Stimulated activated CD4-positive, alpha-beta T cell treated with anti-CD3 and anti-CD28 coated beads, Interleukin-2, amount 100 ng/mL, for 48 hours (primary cell): ENCODE results near the gene BOD1L2.

Experiments
- DNase-seq, 2 donors: peaks; one replicate each; pipeline ENCODE4 v3.0.0-alpha.2; 2020

BOD1L2 gene

GRCh38 chr18:57150828-57151227, 3.9 kb downstream of the BOD1L2 start:
- no peak for DNase-seq

DNA sequence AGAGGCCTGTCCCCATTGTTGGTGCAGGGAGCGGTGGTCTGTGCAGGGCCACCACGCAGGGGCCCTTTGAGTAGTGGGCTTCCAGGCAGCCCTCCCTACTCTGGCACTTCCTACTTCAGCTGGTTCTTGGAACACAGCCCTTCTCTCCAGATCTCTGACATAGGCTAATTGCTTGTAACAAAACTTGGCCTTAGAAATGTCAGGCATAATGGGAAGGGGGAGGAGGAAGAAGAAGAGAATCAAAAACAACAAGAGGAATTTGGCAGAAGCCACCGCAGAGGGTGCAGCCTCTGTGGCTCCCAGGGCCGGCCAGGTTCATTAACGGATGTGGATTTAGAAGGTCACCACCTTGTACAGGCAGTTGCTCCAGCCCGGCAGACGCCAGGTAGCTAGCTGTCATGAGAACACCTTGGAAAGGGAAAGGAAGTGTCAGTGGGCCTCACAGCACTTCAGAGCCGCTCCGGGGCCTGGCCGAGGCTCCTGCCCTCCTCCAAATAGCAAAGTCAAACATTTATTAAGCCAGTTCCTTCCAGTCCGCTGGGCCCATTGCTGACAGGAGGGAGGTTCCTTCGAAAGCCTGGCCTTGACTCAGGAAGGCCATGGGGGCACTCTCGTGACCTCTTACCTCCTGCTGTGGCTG, 7.4 kb downstream of the BOD1L2 start:
- no peak for DNase-seq

- no peak for DNase-seq
Observed at GRCh38 chr18:57164401-57164800, 17.5 kb downstream of the BOD1L2 start.

GRCh38 chr18:57167617-57168308, 20.9 kb downstream of the BOD1L2 start:
- no peak for DNase-seq

DNA sequence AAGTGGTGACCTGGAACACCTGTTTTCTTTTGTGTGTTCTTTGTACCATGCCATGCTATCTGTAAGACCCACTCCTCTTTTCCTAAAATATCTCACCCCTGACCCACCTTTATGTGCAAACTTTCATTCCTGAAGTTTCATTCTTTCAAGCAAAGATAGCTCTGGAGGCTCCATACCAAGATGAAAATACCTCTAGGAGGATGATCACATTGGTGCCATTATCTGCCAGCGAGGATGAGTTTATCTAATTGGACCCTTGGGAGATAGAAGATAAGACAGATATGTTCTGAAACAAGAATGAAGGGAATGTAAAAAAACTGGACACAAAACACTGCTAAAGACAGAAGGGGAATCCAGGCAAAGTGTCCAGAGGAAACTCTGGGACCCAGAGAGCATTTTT, 24.1 kb downstream of the BOD1L2 start:
- no peak for DNase-seq

DNA sequence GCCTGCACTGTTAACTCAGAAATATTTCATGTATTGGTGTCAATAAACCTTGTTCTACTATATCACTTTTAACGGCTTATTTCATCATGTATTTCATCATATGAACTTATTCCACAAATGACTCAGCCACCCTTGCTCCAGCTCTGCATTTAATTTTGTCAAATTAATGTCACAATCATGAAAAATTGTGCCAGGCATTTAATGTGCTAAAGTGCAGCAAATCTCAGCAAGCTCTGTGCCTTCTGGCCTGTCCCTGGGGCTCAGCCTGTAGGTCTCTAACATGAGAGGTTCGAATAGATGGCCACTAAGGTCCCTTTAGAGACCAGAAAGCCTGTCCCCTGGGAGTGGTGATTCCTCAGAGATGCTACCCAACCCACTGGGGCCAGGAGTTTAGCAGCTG, 28.6 kb downstream of the BOD1L2 start:
- no peak for DNase-seq

DNA sequence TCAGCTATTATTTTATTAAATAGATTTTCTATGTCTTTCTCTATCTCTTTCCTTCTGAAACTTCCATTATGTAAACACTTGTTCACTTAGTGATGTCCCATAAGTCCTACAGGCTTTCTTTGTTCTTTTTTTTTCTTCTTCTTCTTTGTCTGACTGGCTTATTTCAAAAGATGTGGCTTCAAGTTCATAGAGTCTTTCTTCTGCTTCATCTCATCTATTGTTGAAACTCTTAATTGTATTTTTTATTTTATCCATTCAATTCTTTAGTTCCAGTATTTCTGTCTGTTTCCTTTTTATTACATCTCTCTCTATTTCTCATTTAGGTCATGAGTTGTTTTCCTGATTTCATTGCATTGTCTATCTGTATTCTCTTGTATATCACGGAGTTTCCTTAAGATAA, 38.5 kb downstream of the BOD1L2 start:
- DNase-seq, result no peak

DNA sequence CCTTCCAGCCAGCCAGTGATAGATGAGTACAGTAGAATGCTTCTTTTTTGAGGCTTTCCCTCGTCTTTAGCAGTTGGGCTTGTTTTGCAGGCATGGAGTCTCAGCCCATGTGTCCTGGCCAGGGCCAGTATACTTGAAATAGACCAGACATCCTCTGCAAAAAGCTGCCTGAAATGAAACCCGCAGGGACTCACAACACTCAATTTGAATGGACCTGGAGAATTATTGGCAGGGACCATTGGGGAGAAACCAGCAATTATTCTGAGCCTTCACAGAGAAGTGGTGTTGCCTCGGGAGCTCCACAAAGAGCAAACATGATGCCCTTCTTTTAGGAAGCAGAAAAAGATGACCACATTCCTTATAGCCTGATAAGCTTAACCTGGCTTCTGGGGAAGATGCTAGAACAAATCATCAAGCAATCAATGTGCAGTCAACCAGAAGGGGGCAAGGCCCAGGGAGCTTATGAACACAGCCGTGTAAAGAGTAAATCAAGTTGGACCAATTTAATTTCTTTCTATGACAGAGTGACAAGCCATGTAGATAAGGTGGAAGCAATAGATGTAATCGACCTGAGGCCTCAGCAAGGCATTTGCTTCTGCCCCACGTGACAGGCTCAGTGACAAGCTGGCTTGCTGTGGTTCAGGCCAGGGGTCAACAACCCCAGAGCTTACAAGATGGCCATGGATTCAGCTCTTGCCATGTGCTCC, 42.1 kb downstream of the BOD1L2 start:
- no peak for DNase-seq

- DNase-seq, result no peak
Observed at GRCh38 chr18:57190026-57190425, 43.1 kb downstream of the BOD1L2 start.

DNA sequence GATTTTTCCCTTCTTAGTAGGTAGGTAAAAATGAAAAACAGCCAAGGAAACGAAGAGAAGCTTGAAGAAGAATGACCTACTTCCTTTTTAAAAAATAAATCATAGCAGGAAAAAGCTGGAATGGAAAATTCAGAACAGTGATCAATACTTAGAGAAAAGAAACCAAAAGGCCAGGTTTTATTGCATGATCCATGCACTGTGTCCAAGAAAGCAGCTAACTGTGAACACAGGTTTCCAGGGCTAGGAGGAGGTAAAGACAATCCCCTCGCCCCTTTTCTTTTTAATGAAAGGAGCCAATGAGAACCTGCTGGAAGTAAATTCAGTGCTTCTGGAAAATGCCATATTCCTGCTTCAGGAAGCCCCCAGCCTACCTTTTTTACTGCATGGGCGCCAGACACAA, 47.2 kb downstream of the BOD1L2 start:
- DNase-seq, result no peak

GRCh38 chr18:57194622-57195021, 47.7 kb downstream of the BOD1L2 start:
- DNase-seq, result no peak

GRCh38 chr18:57195341-57195740, 48.5 kb downstream of the BOD1L2 start:
- no peak for DNase-seq

DNA sequence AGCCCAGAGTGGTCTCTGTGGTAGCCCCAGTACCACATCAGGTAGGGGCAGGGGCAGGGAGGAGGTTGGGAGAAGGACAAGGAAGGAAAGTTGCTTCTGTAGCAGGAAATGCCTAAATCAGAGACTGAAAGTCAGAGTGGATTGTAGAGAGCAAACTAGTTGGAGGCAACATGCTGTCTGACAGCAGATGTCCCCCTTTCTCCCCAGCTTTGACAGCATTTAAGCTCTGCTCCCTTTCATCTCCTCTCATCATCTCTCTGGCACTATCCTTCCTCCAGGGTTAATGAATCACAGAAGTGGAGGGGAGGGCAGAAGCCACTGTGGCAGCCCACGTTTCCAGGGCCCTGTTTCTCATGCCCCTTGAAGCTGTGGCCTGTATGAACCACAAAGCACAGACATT, 50.4 kb downstream of the BOD1L2 start:
- DNase-seq, result no peak

DNA sequence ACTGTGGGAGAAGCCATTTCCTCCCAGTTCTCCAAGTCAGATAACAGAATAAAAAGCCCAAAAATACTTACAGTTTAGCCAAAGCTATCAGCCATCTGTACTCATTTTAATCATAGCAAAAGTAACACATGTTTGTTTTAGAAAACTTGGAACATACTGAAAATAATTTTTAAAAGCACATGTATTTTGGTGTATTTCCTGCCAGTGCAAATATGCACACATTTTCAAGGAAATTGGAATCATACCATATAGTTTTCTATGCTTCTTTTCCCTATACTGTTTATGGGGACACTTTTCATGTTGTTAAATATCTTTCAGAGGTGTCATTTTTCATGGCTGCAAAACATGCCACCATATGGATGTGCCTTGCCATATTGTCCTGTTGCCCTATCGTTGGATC, 51.2 kb downstream of the BOD1L2 start:
- DNase-seq, result no peak
